AG10803 (cell line): ENCODE results near the gene CMSS1.

Experiments used
- DNase-seq: peaks from one replicate; pipeline ENCODE4 v3.0.0; 2010; ENCODE audit warnings: low read depth
- H3K4me3 ChIP-seq: 2 replicates; pipeline ENCODE4 v1.5.1; 2011; ENCODE audit warnings: mild to moderate bottlenecking, low read length, control low read depth
- TF ChIP-seq, protein P1 (sequence below): conservative IDR thresholded peaks from 2 replicates; pipeline ENCODE4 v1.5.1; 2011; ENCODE audit warnings: mild to moderate bottlenecking, low read length, control low read depth, inconsistent platforms

The CMSS1 gene

DNA sequence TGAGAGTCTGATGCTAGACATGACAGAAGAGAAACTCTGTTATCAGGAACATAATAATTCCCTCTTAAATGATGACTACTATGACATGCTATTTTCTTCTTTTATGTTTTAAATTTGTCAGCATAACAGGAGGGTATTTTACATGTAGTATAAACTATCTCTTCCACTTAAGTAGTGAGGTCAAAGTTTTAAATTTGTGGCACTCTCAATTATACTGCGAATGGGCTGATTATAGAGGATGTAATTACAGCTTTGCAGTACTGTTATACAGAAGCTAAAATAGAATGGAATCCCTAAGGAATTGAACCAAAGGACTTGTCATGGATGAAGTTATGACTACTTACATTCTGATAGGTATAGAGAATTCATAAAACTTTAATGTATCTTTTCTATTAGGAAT lies 34.3 kb downstream of the CMSS1 start:
- DNase-seq, result no peak
- H3K4me3 ChIP-seq, result no peak overlapping the region
- TF ChIP-seq, protein P1, sequence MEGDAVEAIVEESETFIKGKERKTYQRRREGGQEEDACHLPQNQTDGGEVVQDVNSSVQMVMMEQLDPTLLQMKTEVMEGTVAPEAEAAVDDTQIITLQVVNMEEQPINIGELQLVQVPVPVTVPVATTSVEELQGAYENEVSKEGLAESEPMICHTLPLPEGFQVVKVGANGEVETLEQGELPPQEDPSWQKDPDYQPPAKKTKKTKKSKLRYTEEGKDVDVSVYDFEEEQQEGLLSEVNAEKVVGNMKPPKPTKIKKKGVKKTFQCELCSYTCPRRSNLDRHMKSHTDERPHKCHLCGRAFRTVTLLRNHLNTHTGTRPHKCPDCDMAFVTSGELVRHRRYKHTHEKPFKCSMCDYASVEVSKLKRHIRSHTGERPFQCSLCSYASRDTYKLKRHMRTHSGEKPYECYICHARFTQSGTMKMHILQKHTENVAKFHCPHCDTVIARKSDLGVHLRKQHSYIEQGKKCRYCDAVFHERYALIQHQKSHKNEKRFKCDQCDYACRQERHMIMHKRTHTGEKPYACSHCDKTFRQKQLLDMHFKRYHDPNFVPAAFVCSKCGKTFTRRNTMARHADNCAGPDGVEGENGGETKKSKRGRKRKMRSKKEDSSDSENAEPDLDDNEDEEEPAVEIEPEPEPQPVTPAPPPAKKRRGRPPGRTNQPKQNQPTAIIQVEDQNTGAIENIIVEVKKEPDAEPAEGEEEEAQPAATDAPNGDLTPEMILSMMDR, result no peak

DNA sequence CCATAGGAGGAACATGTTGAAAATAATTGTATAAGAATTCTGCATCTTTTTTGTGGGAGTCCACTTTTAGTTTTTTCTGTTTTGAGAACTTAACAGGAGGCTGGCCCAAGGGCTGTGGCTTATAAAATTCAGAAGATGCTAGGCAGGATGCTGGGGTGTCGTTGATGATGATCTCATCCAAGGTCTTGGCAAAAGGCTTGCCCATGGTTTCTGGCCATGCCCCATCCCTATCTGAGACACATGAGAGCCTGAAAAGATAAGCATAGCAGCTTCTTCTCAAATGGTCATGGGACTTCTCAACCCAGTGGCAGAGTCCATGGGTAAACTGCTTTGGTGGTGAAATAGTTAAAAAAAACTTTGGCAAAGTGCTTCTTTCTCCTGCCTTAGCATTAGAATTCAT lies 35.2 kb downstream of the CMSS1 start:
- TF ChIP-seq, protein P1, result no peak
- DNase-seq, result no peak
- H3K4me3 ChIP-seq, result no peak overlapping the region

DNA sequence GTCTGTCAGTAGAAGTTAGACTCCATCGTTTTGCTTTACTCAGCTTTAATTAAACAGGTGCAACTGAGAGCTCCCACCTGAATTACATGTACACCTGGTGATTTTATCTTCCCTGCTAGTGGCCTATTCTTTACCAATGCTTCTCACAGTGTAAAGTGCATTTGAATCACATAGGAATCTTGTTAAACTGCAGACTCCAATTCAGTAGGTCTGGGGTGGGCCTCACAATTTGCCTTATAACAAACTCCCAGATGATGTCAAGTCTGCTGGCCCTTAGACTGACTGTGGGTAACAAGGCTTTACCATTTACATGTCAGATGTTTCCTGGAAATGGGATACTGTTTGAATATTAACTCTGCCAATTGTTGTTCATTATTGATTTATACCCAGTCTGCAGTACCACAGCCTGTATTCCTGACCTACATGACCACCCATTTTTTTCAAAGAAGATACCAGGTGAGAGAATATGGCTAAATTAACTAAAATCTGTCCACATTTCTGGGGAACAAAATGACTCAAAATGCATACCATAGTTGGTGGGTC lies 37.2 kb downstream of the CMSS1 start:
- TF ChIP-seq, protein P1, result no peak
- no peak overlapping the region for H3K4me3 ChIP-seq
- DNase-seq, result no peak

DNA sequence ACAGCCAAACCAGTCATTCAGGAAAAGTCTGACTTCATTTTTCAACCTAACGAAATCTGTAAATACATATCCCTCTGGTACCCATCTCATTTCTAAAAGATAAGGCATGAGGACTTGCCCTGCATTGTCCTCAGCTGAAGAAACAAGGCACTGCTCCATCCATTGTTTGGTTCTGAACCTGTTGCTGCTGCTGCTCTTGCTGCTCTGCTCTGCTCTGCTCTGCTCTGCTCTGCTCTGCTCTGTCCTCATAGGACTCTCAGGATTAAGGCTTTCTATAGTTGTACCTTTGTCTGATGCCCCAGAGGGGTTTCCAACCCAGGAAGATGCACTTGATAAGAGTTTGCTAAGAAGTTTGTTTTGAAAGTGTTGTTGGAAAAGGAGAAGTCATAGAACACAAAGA lies 38.2 kb downstream of the CMSS1 start:
- no peak for DNase-seq
- TF ChIP-seq, protein P1, result no peak
- H3K4me3 ChIP-seq, result no peak overlapping the region

DNA sequence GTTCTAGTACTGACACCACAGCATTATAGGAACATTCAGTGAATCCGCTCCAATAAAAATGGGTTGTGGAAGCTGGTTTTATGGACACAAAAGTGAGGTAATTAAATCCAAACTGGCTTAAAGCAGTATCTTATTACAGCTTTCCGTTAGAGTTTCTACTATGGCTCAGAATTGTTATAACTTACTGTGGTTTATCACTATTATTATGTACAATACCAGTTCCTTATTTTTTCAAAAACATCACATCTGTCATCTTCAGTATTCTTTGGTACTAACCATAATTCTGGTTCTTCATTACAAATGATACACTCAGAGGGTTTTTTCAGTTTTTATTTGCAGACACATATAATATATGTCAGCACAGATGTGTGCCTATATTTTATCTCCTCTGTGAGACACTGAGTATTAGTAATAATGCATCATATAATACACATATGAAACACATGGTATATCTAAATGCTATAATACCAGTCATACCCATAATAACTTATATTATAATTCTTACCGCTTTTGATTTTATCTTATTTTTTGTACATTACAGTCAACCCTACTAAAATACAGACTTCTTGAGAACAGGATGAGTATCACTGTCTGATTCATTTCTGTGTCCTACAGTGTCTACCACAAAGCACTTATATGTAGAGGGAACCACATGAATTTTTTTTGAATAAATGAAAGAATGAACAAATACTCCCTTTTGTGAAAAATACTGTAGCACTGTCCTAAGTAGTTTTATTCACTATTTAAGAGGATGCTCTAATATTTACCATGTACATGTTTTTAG lies 39.0 kb downstream of the CMSS1 start:
- no peak for DNase-seq
- TF ChIP-seq, protein P1, result no peak
- H3K4me3 ChIP-seq, result no peak overlapping the region

DNA sequence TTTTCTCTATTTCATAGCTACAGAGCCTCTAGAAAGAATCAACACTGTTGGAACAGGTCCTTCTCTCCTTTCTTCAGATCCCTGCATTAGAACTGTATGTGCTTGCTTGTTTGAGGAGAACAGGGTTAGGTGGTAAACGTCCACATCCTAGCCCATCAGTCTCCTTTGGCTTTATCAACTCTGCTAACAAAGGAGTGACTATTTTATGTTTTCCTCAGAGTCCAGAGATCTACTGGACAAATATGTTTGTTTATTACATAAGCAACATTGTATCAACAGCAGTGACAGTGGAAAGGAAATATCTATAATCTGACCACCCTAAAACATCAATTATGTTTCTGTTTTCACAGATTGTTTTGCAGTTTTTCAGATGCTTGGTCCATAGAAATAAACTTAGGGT lies 39.6 kb downstream of the CMSS1 start:
- no peak for DNase-seq
- no peak overlapping the region for H3K4me3 ChIP-seq
- TF ChIP-seq, protein P1, result no peak

DNA sequence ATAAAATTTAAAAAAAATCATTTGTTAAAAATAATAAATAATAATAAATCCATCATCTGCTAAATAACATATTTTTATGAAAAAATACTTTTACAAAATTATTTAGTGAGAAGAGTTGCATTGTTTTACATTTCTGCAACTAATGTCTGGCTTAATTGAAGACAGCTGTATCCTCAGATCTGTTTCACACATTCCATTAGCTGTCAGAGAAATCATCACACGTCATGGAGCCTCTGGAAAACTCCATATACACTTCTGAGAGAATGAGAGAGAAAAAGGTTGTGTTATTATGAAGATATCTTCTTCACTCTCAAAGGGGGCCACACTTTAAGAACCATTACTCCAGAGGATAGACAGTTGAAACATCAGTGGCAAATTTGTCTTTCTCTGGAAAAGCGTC lies 40.8 kb downstream of the CMSS1 start:
- TF ChIP-seq, protein P1, result no peak
- DNase-seq, result peak; percentile 68
- H3K4me3 ChIP-seq, result no peak overlapping the region
